HG03432 (cell line): ENCODE data around the gene MEGF6.

Experiments used
- ATAC-seq: cut with Tn5 transposase; IDR thresholded peaks from one replicate; pipeline ENCODE4 v1.9.1; 2021; ENCODE audit warnings: mild to moderate bottlenecking, moderate library complexity; ENCODE audit not compliant: unreplicated experiment

The MEGF6 gene

DNA sequence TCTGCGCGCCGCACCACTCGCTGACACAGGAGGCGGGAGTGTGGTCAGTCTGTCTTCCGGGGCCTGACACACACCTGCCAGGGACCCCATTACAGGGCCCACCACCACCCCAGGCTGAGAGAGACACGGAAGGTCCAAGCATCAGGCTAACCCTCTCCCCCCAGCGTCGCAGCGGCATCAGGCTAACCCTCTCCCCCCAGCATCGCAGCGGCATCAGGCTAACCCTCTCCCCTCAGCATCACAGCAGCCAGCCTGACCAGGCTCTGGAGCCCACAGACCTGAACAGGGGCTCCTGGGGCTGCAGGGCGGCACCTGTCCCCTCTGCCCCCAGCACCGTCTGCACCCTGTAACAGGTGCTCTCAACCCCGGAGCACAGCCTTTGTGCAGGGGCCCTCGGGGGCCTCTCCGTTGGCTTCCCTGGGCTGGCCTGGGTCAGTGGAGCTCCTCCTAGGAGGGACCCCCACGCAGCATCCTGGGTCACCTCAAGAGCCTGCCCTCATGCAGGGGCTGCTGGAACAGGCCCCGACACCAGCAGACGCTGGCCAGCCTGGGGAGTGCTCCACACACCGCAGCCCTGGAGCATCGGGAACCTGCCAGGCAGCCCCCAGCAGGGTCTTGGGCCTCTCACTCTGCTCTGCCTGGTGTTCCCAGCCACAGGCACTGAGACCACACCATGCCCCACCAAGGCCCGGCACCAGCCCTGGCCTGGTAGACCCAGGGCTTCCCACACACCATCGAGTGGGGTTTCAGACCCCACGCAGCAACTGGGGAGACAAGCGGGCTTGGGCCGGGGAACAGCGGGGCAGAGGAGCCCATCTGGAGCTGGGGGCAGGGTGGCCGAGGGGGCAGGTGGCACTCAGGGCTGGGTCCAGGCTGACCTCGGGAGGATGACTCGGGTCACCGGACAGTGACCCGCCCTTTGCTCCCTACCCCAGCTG, 67.0 kb downstream of the MEGF6 start:
- no peak for ATAC-seq

DNA sequence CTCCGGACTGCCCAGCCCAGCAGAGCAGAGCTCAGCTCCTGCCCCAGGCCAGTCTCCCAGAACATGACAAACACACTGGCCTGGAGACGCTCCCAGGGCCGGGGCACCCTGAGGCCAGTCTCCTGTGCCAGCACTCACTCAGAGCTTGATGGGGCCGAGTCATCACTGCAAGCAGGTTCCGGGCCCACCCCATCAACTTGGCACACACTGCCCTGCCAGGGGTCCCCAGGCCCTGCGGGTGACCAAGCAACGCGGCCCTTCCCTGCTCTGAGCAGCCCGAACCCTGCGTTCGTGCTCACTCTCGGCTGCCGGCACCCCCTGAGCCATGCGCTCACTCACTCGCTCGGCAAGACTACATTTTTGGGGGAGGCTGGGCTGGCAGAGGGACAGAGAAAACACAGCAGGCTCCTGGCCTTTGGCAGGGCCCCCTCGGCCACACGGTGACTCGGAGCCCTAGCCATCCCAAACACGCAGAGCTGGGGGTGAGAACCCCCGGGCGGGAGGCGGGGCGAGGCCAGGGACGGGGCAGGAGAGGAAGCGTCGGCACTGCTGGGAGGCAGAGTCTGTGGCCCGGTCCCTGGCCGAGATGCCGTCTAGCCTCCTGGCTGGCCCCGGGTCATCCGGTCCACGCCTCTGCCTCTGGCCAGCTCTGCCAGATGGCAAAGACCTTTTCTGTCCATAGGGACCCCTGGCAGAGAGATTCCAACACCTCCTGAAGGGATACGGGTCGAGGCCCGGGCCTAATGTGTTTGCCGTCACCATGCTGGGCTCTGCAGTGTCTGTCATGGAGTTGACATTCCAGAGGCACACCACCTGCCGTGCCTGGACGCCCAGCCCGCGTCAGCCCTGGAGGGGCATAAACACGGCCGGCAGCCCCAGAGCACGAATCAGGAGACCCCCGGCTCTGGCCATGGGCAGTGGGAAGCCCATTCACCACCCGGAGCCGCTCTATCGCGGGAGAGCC, 68.0 kb downstream of the MEGF6 start:
- ATAC-seq: no peak

DNA sequence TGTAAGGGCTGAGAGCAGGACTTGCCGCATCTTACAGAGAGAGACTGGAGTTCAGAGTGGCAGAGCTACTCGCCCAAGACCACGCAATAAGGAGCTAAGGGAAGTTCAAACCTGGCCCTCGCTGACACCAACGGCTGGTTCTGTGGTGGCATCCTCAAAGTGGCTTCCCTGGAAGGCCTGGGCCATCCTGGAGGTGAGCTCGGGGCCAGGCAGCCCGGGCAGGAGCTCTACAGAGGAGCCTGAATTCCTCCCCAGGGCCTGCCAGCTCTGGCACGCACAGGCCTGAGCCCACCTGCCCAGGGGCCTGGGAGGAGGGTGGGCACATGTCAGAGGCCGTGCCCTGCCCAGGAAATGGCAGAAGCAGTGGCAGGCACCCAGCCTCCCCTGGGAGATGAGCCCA, 68.6 kb downstream of the MEGF6 start:
- ATAC-seq: no peak

DNA sequence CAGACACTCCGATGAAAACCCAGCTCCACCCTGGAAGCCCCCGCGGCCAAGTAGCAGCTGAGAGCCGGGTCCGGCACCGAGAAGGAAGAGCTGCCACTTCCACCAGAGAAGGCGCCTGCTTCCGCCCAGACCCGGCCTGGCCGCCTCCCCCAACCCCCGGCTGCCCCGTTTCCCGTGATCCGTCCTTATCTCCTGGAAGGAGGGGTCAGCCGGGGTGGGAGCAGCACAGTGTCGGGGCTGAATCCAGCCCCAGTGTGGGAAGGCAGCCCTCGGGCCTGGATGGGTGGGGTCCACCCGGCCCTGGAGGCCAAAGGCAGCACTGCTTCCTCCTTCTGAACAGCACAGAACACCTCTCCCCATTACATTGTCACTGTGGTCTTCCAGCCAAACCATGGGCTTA, 69.4 kb downstream of the MEGF6 start:
- no peak for ATAC-seq

DNA sequence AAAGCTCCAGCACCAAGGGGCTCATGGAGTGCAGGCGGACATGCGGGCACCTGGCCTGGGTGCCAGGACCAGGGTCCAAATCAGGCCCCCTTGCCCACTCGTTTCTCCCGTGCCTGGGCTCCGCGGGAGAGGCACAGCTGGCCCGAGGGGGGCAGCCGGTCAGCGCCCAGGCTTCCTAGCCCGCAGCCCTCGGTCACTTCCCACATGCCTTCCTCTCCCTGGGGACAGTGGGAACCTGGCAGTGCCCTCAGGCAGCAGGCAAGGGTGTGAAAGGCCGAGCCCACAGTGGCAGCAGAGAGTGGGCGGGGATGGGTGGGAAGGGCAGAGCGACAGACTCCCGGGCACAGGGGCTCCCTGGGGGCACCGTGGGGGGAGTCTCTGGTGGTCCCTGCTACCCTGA, 69.8 kb downstream of the MEGF6 start:
- no peak for ATAC-seq

DNA sequence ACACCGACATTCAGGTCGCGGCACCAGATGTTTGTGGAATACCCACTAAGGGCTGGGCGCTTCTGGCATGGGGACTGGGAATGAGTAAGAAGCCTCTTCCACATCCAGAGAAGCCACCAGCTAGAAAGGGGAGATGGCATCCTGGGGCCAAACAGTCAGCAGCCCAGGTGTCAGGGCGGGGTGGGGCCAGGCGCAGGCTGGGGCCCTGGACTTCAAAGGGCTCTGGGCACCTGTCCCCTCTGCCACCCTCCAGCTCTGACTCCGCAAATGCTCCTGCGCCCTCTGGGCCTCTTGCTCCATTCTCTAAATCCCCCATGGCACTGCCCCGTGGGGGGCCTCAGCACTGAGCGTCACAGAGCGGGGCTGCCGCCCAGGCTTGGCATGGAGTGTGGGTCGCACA, 70.4 kb downstream of the MEGF6 start:
- ATAC-seq: no peak

DNA sequence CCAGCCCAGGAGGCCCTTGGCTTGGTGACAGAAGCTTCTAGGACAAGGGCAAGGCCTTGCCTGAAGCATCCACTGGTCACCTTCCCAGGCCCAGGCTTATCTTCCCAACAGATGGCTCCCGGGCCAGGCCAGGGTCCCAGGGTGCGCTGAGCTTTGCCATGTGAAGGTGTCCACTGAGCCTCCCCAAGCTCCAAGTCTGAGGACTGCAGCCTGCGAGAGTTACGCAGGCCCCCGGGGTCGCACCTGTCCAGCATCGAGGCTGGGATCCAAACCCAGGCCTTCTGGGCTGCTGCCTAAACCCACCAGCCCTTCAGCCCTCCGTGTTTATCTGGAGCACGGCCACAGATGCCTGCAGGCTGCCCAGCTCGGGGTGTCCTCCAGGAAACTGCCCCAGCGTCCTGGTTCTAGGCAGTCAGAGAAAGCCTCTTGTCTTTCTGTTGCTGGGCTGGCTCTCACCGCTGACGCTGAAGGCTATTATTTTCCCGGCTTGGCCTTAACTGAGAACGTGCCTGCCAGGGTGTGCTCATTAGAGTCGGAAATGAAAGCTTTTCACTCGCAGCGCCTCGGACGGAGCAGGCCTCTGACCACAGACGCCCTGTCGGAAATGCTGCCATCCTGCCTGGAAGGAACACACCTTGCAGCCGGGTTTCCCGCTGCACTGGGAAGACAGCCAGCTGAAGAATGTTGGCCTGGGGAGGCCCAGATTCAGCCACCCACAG, 71.4 kb downstream of the MEGF6 start:
- ATAC-seq: no peak

DNA sequence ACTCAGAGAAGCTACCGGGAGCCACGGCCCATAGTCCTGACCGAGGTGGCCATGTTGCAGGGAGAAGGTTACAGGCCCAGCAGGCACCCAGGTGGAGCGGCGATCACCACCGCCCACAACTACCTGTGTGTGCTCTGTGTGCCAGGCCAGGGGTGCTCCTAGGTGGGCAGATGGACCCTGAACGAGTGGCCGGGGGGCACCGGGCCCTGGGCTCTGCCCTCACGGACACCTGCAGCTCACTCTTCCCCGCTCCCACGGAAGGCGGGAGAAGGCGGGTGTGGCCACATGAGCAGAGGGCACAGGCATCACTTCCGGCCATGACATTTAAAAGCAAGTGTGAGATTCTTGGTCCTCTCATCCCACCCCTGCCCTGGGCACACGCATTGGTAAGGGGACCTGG, 73.9 kb downstream of the MEGF6 start:
- no peak for ATAC-seq

DNA sequence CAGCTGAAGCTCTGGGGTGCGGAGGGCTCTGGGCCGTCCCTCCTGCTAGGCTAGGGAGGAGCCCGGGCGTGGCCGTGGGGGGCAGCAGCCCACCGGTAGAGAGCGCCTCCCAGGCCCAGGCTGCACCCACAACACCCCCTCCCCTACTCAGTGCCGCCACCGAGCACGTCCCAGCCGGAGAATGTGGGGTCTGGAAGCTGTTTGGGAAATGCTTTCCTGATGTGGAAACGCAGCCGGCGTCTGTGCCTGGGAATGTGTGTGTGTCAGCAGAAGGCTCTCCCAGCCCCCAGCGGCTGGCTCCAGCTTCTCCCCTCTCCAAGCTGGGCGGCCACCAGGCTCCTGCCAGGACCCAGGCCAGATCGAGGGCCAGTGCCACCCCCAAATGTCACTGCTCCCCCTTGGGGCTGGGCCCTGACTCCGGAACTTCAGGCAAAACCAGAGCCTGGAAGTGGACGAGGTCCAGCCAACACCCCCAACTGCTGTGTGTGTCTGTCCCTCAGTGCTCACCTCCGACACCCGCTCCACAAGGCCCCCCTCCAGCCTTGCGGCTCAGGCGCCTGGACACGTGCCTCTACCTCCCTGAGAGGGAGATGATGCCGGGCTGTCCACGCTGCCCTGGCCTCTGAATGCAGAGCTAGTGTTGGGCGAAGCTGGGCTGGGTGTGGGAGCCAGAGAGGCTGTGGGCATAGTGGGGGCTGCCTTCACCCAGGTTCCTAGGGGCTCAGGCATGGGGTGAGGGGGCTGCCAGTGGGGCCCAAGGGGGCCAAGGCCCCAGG, 74.7 kb downstream of the MEGF6 start:
- no peak for ATAC-seq

DNA sequence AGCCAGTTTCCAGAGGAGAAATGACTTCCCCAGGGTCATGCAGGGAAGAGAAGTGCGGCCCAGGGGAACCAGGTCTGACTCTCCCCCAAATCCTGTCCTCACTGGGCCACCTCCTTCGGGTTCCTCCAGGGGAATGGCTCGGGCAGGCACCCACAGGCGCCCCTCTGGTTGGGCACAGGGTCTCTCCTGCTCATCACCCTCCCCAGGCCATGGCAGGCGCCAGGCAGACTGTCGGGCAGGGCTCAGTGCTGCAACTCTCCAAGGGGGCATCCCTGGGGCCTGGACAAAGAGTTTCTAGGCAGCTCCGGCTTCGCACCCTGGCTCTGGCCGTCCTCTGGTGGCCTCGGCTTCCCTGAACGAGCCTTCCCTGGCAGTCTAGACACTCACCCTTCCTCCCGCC, 75.6 kb downstream of the MEGF6 start:
- ATAC-seq: no peak

DNA sequence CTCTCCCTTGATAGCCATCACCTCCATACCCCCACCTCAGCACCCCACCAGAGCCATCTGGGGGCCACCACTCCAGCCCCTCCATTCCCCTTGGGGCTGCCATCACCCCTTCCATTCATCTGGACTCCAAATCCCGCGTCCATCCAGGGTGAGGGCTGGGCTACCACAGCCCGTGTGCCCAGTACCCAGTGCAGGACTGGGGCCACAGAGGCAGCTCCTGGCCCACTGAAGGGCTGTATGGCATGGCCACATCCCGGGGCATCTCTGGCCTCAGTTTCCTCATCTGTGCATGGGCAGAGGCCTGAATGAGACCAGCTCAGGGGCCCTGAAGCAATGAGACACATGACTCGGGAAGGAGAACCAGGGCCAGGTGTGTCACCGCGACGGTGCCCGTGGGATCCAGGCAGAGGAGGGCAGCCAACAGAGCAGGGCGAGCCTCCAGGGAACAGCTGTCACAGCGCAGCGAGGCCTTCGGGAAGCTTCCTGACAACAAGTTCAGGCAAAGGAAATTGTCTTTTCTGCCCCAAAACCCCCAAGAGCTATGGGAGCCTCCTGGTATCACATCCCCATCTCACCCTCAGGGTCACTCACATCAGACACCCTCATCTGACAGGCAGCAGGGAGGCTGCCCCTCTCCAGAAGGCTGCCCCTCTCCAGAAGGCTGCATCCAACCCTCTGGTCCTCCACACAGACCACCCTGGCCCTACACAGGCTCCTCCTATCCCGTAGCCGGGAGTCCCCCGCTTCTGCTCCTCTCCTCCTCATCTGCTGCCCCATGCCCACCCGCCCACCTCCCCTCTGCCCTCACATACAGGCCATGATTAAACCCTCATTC, 76.3 kb downstream of the MEGF6 start:
- ATAC-seq: no peak

DNA sequence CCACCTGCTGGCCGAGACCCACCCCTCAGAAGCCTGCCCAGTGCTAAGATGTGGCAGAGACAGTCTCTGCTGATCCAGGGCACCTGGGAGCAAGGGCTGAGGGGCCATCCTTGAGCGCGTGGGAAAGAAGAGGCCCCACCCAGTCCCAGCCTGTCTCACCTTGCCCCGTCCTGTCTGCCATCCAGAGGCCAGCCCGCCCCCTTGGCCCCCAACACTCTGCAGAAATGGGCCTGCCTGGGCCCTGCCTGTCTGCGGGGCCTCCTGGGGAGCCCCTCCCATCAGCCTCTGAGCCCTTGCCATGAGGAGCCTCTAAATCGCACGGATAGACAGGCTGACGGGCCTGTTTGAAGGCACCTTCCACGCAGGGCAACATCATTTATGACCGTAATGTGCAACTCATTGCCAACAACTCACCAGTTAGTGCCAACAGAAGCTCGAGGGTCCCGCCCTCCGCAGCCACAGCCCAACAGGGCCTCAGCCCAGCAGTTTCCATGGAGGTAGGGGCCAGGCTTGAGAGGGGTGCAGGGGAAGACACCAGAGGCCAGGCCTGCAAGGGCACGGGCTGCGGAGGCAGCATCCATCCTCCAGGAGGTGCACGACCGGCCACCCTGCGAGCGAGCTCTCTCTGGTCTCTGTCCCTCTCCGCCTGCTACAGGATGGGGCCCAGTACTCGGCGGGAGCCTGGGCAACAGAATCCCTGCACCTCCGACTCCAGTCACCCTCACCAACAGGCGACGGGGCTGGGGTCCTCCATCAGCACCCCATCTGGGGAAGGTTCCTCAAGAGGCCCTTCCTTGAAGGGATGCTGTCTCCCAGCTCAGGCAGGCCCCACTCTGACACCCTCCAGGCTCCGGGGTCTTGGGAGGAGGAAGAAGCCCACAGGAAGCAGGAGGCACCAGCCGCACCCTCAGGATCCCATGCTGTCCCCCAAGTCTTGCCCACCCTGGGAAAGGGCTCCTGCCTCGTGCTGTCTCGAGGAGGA, 78.0 kb downstream of the MEGF6 start:
- ATAC-seq: no peak

DNA sequence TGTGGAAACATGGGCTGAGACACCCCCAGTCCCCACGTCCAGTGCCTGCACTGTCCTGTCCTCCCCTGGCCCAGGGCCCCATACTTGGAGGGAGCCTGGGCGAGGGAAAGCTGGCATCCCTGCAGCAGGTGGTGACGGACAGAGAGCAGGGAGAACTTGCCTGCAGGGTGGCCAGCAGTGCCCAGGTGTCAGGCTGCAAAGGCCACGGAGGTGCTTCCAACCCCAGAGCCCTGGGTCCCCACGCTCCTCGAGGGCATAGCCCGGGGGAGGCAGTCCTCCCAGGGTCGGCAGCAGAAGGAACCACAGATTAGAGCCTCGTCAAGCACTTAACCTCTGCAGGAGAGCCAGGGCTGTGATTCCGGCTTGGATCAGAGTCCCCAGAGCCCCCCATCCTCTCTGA, 79.4 kb downstream of the MEGF6 start:
- no peak for ATAC-seq

DNA sequence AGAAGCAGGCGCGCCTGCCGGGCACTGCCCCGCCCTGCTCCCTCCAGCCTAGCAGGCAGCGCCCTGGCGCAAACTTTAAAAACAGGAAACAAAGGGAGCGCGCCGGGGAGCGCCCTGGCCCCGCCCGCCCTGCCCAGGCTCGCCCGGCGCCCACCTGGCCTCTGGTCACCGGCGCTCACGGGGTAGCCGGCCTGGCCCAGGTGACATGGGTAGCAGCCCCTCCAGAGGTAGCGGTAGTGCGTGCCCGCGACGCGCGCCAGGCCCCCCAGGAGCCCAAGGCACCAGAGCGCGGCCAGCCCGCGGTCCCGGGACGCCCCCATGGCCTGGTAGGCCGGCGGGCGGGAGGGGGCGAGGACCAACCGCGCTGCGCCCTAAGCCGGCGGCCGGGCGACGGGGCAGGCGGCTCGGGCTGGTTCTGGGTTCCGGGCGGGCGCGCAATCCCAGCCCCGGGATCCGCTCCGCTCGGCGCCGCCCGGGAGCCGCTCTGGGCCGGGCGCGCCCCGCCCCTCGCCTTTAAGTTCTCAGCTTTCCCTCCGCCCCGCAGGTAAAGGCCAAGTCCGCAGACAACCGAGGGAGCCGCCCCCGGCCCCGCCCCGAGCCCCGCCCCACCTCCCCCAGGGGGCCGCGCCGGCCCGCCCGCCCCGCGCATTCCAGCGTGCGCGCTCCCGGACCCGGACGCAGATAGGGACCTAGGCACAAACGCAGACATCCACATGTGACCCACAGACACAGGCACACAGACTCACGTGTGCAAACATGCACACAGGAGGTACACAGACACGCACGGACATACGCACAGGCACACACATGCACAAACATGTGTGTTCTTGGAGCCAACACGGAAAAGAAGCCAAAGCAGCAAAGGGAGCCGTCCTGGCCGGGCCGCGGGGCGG, 80.1 kb downstream of the MEGF6 start:
- ATAC-seq: no peak

DNA sequence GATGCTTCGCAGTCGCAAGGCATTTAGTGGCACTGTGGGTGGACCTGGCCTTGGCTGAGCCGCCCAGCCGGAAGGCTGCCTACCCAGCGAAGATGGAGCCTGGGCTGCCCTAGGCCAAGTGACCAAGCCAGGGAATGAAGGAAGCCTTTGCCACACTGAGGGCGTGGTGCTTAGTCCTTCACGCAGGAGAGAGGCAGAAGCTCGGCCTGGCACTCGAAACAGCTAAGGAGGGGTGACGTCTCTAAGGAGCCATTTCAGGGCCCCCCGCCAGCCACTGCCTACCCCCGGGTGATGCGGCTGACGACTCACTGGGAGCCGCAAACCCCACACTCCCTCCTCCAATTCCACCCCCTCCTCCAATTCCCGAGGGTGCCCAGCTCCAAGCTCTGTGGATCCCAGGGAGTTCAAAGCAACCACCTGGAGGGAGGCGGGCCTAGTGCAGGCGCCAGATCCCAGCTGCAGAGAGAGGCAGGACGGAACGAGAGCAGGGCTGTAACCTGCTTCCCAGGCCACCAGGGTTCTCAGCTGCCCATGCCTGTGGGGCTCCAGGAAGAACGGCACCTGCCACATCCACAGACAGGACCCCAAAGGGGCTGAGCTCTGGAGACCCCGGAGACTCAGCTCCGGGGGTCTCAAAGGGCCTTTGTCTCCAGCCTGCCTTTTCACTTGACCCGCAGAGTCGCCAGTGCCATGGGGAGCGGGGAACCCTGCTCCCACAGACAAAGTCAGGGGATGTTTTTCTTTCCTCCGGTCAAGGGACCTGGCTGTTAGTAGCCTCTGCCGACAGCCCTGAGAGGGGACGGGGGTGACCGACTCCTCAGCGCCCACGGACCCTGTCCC, 81.0 kb downstream of the MEGF6 start:
- ATAC-seq: no peak

DNA sequence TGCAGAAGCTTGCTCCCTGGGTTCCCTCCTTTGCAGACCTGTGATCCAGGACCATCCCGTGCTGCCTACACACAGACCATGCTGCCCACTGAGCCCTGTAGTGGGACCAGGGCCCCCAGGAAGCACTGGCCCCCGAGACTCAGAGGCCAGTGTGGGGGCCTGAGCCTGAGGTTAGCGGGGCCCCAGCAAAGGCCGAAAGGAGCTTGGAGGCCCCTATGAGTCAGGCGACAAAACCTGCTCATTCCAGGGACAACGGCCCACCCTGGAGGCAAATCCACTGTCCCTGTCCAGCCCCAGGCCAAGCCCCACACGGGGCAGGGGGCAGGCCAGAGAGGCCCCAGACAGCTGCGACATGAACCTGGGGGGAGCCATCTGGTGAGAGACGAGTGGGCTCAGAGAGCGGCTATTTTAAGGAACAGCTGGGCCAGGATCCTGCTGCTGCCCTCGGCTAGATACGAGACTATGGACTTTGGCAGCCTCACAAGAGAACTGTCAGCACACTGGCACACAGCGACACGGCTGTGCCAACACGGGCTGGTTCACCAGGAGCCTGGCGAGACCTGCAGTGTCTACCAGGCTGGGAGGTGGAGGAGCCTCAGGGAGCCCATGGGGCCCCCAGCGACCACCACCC, 82.1 kb downstream of the MEGF6 start:
- ATAC-seq: no peak
